OCI-LY1 (cell line): Measurements from ENCODE around the gene PDE12.

ENCODE experiments used
- CTCF ChIP-seq: fragments of 200-600 bp; sonication (generic), shearing (Covaris generic); IDR thresholded peaks from 2 replicates; pipeline ENCODE4 v1.5.1; 2017; ENCODE audit warnings: mild to moderate bottlenecking, antibody characterized with exemption, low read length, moderate library complexity, mixed read lengths
- EZH2 ChIP-seq: fragments of 200-600 bp; sonication (generic), shearing (Covaris generic); IDR thresholded peaks from 2 replicates; pipeline ENCODE4 v1.8.0; 2017; ENCODE audit warnings: borderline replicate concordance, mixed run types, mild to moderate bottlenecking, antibody characterized with exemption, low read length, moderate library complexity, mixed read lengths

GRCh38 chr3:57600195-57600594 is 44.1 kb downstream of the PDE12 start:
- TF ChIP-seq EZH2 (no peak), CTCF (no peak)
